ENCODE data around the gene MLIP.

MLIP gene

GRCh38 chr6:54112151-54112650, 958 bp downstream of the MLIP start:
- TF ChIP-seq, protein P1, sequence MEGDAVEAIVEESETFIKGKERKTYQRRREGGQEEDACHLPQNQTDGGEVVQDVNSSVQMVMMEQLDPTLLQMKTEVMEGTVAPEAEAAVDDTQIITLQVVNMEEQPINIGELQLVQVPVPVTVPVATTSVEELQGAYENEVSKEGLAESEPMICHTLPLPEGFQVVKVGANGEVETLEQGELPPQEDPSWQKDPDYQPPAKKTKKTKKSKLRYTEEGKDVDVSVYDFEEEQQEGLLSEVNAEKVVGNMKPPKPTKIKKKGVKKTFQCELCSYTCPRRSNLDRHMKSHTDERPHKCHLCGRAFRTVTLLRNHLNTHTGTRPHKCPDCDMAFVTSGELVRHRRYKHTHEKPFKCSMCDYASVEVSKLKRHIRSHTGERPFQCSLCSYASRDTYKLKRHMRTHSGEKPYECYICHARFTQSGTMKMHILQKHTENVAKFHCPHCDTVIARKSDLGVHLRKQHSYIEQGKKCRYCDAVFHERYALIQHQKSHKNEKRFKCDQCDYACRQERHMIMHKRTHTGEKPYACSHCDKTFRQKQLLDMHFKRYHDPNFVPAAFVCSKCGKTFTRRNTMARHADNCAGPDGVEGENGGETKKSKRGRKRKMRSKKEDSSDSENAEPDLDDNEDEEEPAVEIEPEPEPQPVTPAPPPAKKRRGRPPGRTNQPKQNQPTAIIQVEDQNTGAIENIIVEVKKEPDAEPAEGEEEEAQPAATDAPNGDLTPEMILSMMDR (IDR thresholded peaks at IDR 0.05), result no peak
- H3K27me3 ChIP-seq, result no peaks in the 10 kb centered on the region
- no peaks in the 10 kb centered on the region for H3K4me1 ChIP-seq (ENCODE audit: control insufficient read depth in 1 of 2, insufficient read depth in 1 of 2, low read depth in 1 of 2, low read length in 1 of 2)
- H3K27ac ChIP-seq, result no peak overlapping the region
- H3K9me3 ChIP-seq, result no peaks in the 10 kb centered on the region
- no peaks in the 10 kb centered on the region for H3K36me3 ChIP-seq
- H3K4me3 ChIP-seq (ENCODE audit: low read depth in 1 of 2, low read length in 1 of 2), result no peak overlapping the region

DNA sequence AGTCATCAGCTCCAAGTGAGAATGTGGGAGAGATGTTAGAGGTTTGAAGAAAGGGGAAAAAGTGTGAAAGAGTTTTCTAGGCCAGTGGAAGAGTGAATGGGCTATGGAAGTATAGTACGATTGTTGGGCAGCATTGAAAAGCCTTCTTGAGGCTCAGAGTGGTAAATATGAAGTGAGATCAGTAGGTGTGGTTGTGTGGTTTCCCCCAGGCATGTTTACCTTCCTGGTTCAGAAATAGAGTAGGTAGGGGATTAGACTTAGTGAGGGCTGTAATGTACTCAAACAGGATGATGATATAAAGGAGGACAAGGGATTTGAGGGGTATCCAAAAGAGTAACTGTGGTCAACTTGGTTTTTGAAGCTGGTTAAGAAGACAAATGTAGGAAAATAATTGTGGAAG, 3.7 kb downstream of the MLIP start:
- H3K27me3 ChIP-seq, result no peaks in the 10 kb centered on the region
- no peaks in the 10 kb centered on the region for H3K4me1 ChIP-seq (ENCODE audit: control insufficient read depth in 1 of 2, insufficient read depth in 1 of 2, low read depth in 1 of 2, low read length in 1 of 2)
- TF ChIP-seq, protein P1 (IDR thresholded peaks at IDR 0.05), result no peak
- no peaks in the 10 kb centered on the region for H3K36me3 ChIP-seq
- no peak overlapping the region for H3K4me3 ChIP-seq (ENCODE audit: low read depth in 1 of 2, low read length in 1 of 2)
- no peak overlapping the region for H3K27ac ChIP-seq
- H3K9me3 ChIP-seq, result no peaks in the 10 kb centered on the region

- TF ChIP-seq, protein P1 (IDR thresholded peaks at IDR 0.05), result no peak
- H3K4me3 ChIP-seq (ENCODE audit: low read depth in 1 of 2, low read length in 1 of 2), result no peak overlapping the region
- H3K9me3 ChIP-seq, result no peaks in the 10 kb centered on the region
- H3K36me3 ChIP-seq, result no peaks in the 10 kb centered on the region
- H3K4me1 ChIP-seq (ENCODE audit: control insufficient read depth in 1 of 2, insufficient read depth in 1 of 2, low read depth in 1 of 2, low read length in 1 of 2), result no peaks in the 10 kb centered on the region
- H3K27me3 ChIP-seq, result no peaks in the 10 kb centered on the region
- H3K27ac ChIP-seq, result no peak overlapping the region
These were observed 4.7 kb downstream of the MLIP start for GRCh38 chr6:54115966-54116365.

DNA sequence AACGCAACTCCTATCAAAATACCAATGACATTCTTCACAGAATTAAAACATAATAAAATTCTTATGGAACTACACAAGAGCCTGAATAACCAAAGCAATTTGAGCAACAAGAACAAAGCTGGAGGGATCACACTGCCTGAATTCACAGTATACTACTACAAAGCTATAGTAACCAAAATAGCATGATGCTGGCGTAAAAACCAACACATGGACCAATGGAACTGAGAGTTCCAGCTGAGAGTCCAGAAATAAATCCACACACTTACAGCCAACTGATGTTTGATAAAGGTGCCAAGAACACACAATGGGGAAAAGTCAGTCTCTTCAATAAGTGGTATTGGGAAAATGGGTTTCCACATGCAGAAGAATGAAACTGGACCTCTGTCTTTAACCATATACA, 6.9 kb downstream of the MLIP start:
- no peaks in the 10 kb centered on the region for H3K36me3 ChIP-seq
- no peaks in the 10 kb centered on the region for H3K27me3 ChIP-seq
- no peak overlapping the region for H3K27ac ChIP-seq
- H3K4me3 ChIP-seq (ENCODE audit: low read depth in 1 of 2, low read length in 1 of 2), result no peak overlapping the region
- H3K4me1 ChIP-seq (ENCODE audit: control insufficient read depth in 1 of 2, insufficient read depth in 1 of 2, low read depth in 1 of 2, low read length in 1 of 2), result no peaks in the 10 kb centered on the region
- TF ChIP-seq, protein P1 (IDR thresholded peaks at IDR 0.05), result no peak
- no peaks in the 10 kb centered on the region for H3K9me3 ChIP-seq

DNA sequence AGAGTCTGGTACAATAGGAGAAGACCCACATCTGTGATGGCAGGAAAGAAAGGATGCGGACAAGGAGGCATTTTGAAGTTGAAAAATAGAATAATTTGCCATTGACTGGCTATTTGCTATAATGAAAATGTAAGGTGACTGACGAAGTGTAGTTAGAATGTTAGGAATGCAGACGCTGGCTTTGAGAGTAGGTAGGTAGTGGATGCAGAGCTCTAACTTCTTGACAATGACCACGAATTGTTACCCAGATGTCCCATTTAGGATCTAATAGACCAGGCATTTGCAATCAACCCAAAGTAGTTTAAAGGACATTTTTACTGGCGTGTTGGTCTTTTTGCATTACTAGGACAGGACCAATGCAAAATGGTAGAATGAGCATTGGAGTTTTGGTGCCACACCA, 14.2 kb downstream of the MLIP start:
- Histone ChIP-seq H3K4me1 (ENCODE audit: control insufficient read depth in 1 of 2, insufficient read depth in 1 of 2, low read depth in 1 of 2, low read length in 1 of 2) (no peaks in the 10 kb centered on the region), H3K9me3 (no peaks in the 10 kb centered on the region), H3K27ac (no peak overlapping the region), H3K27me3 (no peaks in the 10 kb centered on the region), H3K4me3 (ENCODE audit: low read depth in 1 of 2, low read length in 1 of 2) (no peak overlapping the region), H3K36me3 (no peaks in the 10 kb centered on the region)
- TF ChIP-seq, protein P1 (IDR thresholded peaks at IDR 0.05), result no peak

- H3K4me3 ChIP-seq (ENCODE audit: low read depth in 1 of 2, low read length in 1 of 2), result no peak overlapping the region
- TF ChIP-seq, protein P1 (IDR thresholded peaks at IDR 0.05), result no peak
- H3K4me1 ChIP-seq (ENCODE audit: control insufficient read depth in 1 of 2, insufficient read depth in 1 of 2, low read depth in 1 of 2, low read length in 1 of 2), result no peaks in the 10 kb centered on the region
- H3K27me3 ChIP-seq, result no peaks in the 10 kb centered on the region
- H3K36me3 ChIP-seq, result no peaks in the 10 kb centered on the region
- no peaks in the 10 kb centered on the region for H3K9me3 ChIP-seq
- no peak overlapping the region for H3K27ac ChIP-seq
These were observed 18.9 kb downstream of the MLIP start for GRCh38 chr6:54130179-54130578.

Measured in neutrophil (primary cell).